SK-N-SH treated with all-trans-retinoic acid at 6 μM for 48 hours (cell line): ENCODE data around the gene PLA2G15.

Experiments used
- ATAC-seq: fragments of 200-7000 bp; cut with Tn5 transposase; 3 replicates; pipeline ENCODE4 v1.9.1; 2020; ENCODE audit warnings: mild to moderate bottlenecking, moderate library complexity
- BACH2 ChIP-seq: fragments of 250-450 bp; sonication (Bioruptor Pico); IDR thresholded peaks from 2 replicates; pipeline ENCODE4 v1.9.0; 2021; ENCODE audit warnings: mild to moderate bottlenecking, borderline replicate concordance
- CREB5 ChIP-seq: fragments of 250-450 bp; sonication (Bioruptor Pico); IDR thresholded peaks from 2 replicates; pipeline ENCODE4 v1.5.1; 2020; ENCODE audit warnings: low read depth, mild to moderate bottlenecking, moderate library complexity
- CSDC2 ChIP-seq: fragments of 250-450 bp; sonication (Bioruptor Pico); IDR thresholded peaks from 2 replicates; pipeline ENCODE4 v1.5.0; 2020; ENCODE audit warnings: mild to moderate bottlenecking, moderate library complexity
- CSRNP3 ChIP-seq: fragments of 250-450 bp; sonication (Bioruptor Pico); IDR thresholded peaks from 2 replicates; pipeline ENCODE4 v1.5.1; 2021; ENCODE audit warnings: mild to moderate bottlenecking, moderate library complexity
- ESRRG ChIP-seq: fragments of 250-450 bp; sonication (Bioruptor Pico); IDR thresholded peaks from 2 replicates; pipeline ENCODE4 v1.6.1; 2021; ENCODE audit warnings: mild to moderate bottlenecking
- GLIS3 ChIP-seq: fragments of 250-450 bp; sonication (Bioruptor Pico); IDR thresholded peaks from 2 replicates; pipeline ENCODE4 v1.5.0; 2020; ENCODE audit warnings: mild to moderate bottlenecking, moderate library complexity
- ISL1 ChIP-seq: fragments of 250-450 bp; sonication (Bioruptor Pico); IDR thresholded peaks from 2 replicates; pipeline ENCODE4 v2.1.2; 2022; ENCODE audit warnings: mild to moderate bottlenecking, moderate library complexity
- OSR1 ChIP-seq: fragments of 250-450 bp; sonication (Bioruptor Pico); IDR thresholded peaks from 2 replicates; pipeline ENCODE4 v1.8.0; 2022; ENCODE audit warnings: moderate library complexity, mild to moderate bottlenecking, inconsistent platforms
- POU6F1 ChIP-seq: fragments of 250-450 bp; sonication (Bioruptor Pico); IDR thresholded peaks from 2 replicates; pipeline ENCODE4 v1.8.0; 2021; ENCODE audit warnings: low read depth, mild to moderate bottlenecking, moderate library complexity, borderline replicate concordance
- PPARA ChIP-seq: fragments of 250-450 bp; sonication (Bioruptor Pico); IDR thresholded peaks from 2 replicates; pipeline ENCODE4 v1.5.0; 2020; ENCODE audit warnings: mild to moderate bottlenecking, borderline replicate concordance
- RARB ChIP-seq: fragments of 250-450 bp; sonication (Bioruptor Pico); IDR thresholded peaks from 2 replicates; pipeline ENCODE4 v1.8.0; 2021; ENCODE audit warnings: mild to moderate bottlenecking, moderate library complexity
- SNAI2 ChIP-seq: fragments of 250-450 bp; sonication (Bioruptor Pico); IDR thresholded peaks from 2 replicates; pipeline ENCODE4 v1.5.0; 2020; ENCODE audit warnings: mild to moderate bottlenecking, moderate library complexity
- TCF4 ChIP-seq: fragments of 250-450 bp; sonication (Bioruptor Pico); IDR thresholded peaks from 2 replicates; pipeline ENCODE4 v1.8.0; 2021; ENCODE audit warnings: mild to moderate bottlenecking, moderate library complexity, borderline replicate concordance
- ZFP3 ChIP-seq: fragments of 250-450 bp; sonication (Bioruptor Pico); IDR thresholded peaks from 2 replicates; pipeline ENCODE4 v1.5.0; 2020; ENCODE audit warnings: mild to moderate bottlenecking, moderate library complexity
- ZFP30 ChIP-seq: fragments of 450-650 bp; formaldehyde crosslinking; IDR thresholded peaks from 2 replicates; pipeline ENCODE4 v1.5.0; 2022; ENCODE audit warnings: mild to moderate bottlenecking, moderate library complexity
- ZNF565 ChIP-seq: fragments of 450-650 bp; formaldehyde crosslinking; conservative IDR thresholded peaks from 2 replicates; pipeline ENCODE4 v1.5.0; 2020; ENCODE audit warnings: low read depth, mild to moderate bottlenecking, moderate library complexity
- ZNF8 ChIP-seq: fragments of 450-650 bp; formaldehyde crosslinking; IDR thresholded peaks from 2 replicates; pipeline ENCODE4 v1.5.0; 2020; ENCODE audit warnings: mild to moderate bottlenecking, moderate library complexity

Gene PLA2G15

GRCh38 chr16:68289202-68289601 is 44.0 kb downstream of the PLA2G15 start (continued):
- TF ChIP-seq ZFP30 (CRISPR knock-in tag) = no peak
- TF ChIP-seq, all 23 proteins: peak for 0

GRCh38 chr16:68289621-68290329 is 44.6 kb downstream of the PLA2G15 start:
- ATAC-seq = no peak; the same call in 2 of the 3 replicates
- TF ChIP-seq ESRRG (CRISPR knock-in tag) = no peak

GRCh38 chr16:68290450-68290849 is 45.3 kb downstream of the PLA2G15 start:
- no peak for ATAC-seq
- TF ChIP-seq ZNF8 (CRISPR knock-in tag) = no peak
- no peak for TF ChIP-seq CSRNP3 (CRISPR knock-in tag)
- TF ChIP-seq SNAI2 (CRISPR knock-in tag) = no peak
- TF ChIP-seq ZFP30 (CRISPR knock-in tag) = no peak
- no peak for TF ChIP-seq CREB5 (CRISPR knock-in tag)
- no peak for TF ChIP-seq RARB

- ATAC-seq = no peak
- TF ChIP-seq BACH2 (CRISPR knock-in tag) (no peak), OSR1 (no peak), RARB (no peak), ESRRG (CRISPR knock-in tag) (no peak), ZFP30 (CRISPR knock-in tag) (no peak), TCF4 (CRISPR knock-in tag) (no peak), ISL1 (no peak), GLIS3 (CRISPR knock-in tag) (no peak), CSDC2 (CRISPR knock-in tag) (no peak), POU6F1 (no peak), SNAI2 (CRISPR knock-in tag) (no peak), ZFP3 (no peak), CSRNP3 (CRISPR knock-in tag) (no peak), CREB5 (CRISPR knock-in tag) (no peak)
Measured at GRCh38 chr16:68291227-68291626, 46.1 kb downstream of the PLA2G15 start.

GRCh38 chr16:68292425-68292824 is 47.3 kb downstream of the PLA2G15 start:
- ATAC-seq = no peak
- TF ChIP-seq PPARA (no peak), ZNF565 (CRISPR knock-in tag) (no peak), CSRNP3 (CRISPR knock-in tag) (no peak), TCF4 (CRISPR knock-in tag) (no peak)
